ENCODE measurements around the gene SMG6. TPM values are rescaled to one million over a fixed set of nuclear protein-coding genes. Genes with fewer than 3 reads are reported as not detected.
"Not testable (repeated sequence)": the region's sequence is repeated elsewhere in the genome, so short reads cannot be mapped to it uniquely, and the experiment has no call there.

The SMG6 gene
- total RNA-seq, 2 donors from 2014 or later, result 18.3 to 23.6 TPM

- intact Hi-C loops (cut with DNase I), result no loop called here
- no peak overlapping the region for H3K9ac ChIP-seq (ENCODE audit: low read depth in 2 of 2, low read length in 2 of 2)
- H3K27ac ChIP-seq, result no peak overlapping the region
- H3K4me3 ChIP-seq, result no peak overlapping the region
- H3K4me1 ChIP-seq, result no peaks in the 10 kb centered on the region
- no peaks in the 10 kb centered on the region for H3K9me3 ChIP-seq
- no peaks in the 10 kb centered on the region for H3K27me3 ChIP-seq
- DNase-seq, result no peak
- no peaks in the 10 kb centered on the region for H3K36me3 ChIP-seq
- TF ChIP-seq CTCF (IDR thresholded peaks at IDR 0.05), result no peak
Observed at GRCh38 chr17:2317796-2318195, 14.2 kb upstream of the SMG6 start.

- H3K27me3 ChIP-seq; H3K4me3 ChIP-seq; H3K4me1 ChIP-seq; intact Hi-C loops (cut with DNase I); H3K36me3 ChIP-seq; H3K9me3 ChIP-seq; H3K9ac ChIP-seq (ENCODE audit: low read depth in 2 of 2, low read length in 2 of 2); H3K27ac ChIP-seq; DNase-seq: not testable (repeated sequence)
Observed at GRCh38 chr17:2316916-2317205, 13.3 kb upstream of the SMG6 start.

GRCh38 chr17:2312736-2313135 lies 9.2 kb upstream of the SMG6 start:
- no peaks in the 10 kb centered on the region for H3K9me3 ChIP-seq
- H3K4me3 ChIP-seq, result no peak overlapping the region
- no peak overlapping the region for H3K9ac ChIP-seq (ENCODE audit: low read depth in 2 of 2, low read length in 2 of 2)
- intact Hi-C loops (cut with DNase I), result no loop called here
- H3K27me3 ChIP-seq, result no peaks in the 10 kb centered on the region
- DNase-seq, result no peak
- no peaks in the 10 kb centered on the region for H3K36me3 ChIP-seq
- no peak overlapping the region for H3K27ac ChIP-seq
- no peak for TF ChIP-seq CTCF (IDR thresholded peaks at IDR 0.05)
- H3K4me1 ChIP-seq, result no peaks in the 10 kb centered on the region

GRCh38 chr17:2309338-2310154 lies 6.0 kb upstream of the SMG6 start:
- no peak for DNase-seq
- H3K4me1 ChIP-seq, result no peaks in the 10 kb centered on the region
- no peak overlapping the region for H3K4me3 ChIP-seq
- no peaks in the 10 kb centered on the region for H3K9me3 ChIP-seq
- no peaks in the 10 kb centered on the region for H3K27me3 ChIP-seq
- no peaks in the 10 kb centered on the region for H3K36me3 ChIP-seq
- H3K9ac ChIP-seq (ENCODE audit: low read depth in 2 of 2, low read length in 2 of 2), result no peak overlapping the region
- intact Hi-C loops (cut with DNase I), result no loop called here
- no peak overlapping the region for H3K27ac ChIP-seq
- TF ChIP-seq CTCF (IDR thresholded peaks at IDR 0.05), result no peak

GRCh38 chr17:2304931-2305330 lies 1.3 kb upstream of the SMG6 start:
- H3K36me3 ChIP-seq, result no peaks in the 10 kb centered on the region
- no peaks in the 10 kb centered on the region for H3K9me3 ChIP-seq
- no peak overlapping the region for H3K9ac ChIP-seq (ENCODE audit: low read depth in 2 of 2, low read length in 2 of 2)
- no peaks in the 10 kb centered on the region for H3K27me3 ChIP-seq
- no peak for TF ChIP-seq CTCF (IDR thresholded peaks at IDR 0.05)
- intact Hi-C loops (cut with DNase I), result loop anchor here (5.0 kb wide), 1 partner anchor 32 kb away; the partner anchor contains the start of genes SGSM2 and TSR1
- H3K4me3 ChIP-seq, result no peak overlapping the region
- no peaks in the 10 kb centered on the region for H3K4me1 ChIP-seq
- DNase-seq, result no peak
- no peak overlapping the region for H3K27ac ChIP-seq

- no peaks in the 10 kb centered on the region for H3K36me3 ChIP-seq
- no peaks in the 10 kb centered on the region for H3K9me3 ChIP-seq
- H3K4me1 ChIP-seq, result no peaks in the 10 kb centered on the region
- peak overlapping the region; percentile 84 for H3K27ac ChIP-seq
- TF ChIP-seq CTCF (IDR thresholded peaks at IDR 0.05), result no peak
- intact Hi-C loops (cut with DNase I), result loop anchor here (5.0 kb wide), 1 partner anchor 35 kb away; the partner anchor contains the start of genes SGSM2 and TSR1
- peak overlapping the region; percentile 92 for H3K4me3 ChIP-seq
- H3K27me3 ChIP-seq, result no peaks in the 10 kb centered on the region
- peak overlapping the region; percentile 73 to 89 for H3K9ac ChIP-seq (ENCODE audit: low read depth in 2 of 2, low read length in 2 of 2)
- DNase-seq, result no peak
Observed at GRCh38 chr17:2302778-2303203, 794 bp downstream of the SMG6 start.
